ENCODE data around the gene RASGRP2. TPM values are rescaled to one million over a fixed set of nuclear protein-coding genes. Genes with fewer than 3 reads are reported as not detected.

Gene RASGRP2
- total RNA-seq, 1 experiment from 2014 or later, result not detected

DNA sequence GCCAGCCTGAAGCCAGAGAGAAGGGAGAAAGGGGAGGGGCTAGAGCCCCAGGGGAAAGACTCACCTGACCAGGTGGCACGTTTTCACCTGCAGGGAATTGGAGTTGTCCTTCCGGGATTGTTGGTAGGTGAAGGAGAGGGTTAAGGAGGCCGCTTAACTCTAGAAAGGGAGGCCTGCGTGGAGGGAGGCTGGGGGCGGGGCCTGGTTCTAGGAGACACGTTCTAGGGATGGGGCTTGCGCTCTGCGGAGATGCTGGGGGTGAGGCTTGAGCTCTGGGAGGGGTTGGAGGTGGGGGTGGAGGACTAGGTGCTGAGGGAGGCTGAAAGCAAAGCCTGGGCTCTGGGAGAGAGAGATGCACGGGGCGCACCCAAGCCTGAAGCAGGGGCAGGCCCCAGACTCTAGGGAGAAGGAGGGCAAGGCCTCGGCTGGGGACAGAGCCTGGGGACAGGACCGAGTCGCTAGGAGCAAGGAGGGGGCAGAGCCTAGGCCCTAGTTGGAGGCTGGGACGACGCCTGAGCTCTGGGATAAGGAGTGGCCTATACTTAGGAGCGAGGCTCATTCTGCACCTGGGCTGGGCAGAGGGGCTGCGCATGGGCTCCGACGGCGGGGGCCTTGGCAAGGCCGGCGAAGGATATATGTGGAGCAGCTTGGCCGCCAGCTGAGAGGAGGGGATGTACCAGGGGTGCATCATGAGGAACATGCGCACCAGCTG, 2.4 kb downstream of the RASGRP2 start:
- Mint-ChIP-seq H3K27ac (ENCODE audit: low read depth, unreplicated experiment) (no peak overlapping the region), H3K9me3 (ENCODE audit: unreplicated experiment) (no peaks in the 10 kb centered on the region), H3K36me3 (ENCODE audit: insufficient read depth, unreplicated experiment) (no peaks in the 10 kb centered on the region), H3K27me3 (ENCODE audit: insufficient read depth, unreplicated experiment) (peaks cover 65% of the 10 kb centered on the region), H3K4me1 (ENCODE audit: insufficient read depth, unreplicated experiment) (peaks cover 8% of the 10 kb centered on the region), H3K4me3 (ENCODE audit: unreplicated experiment) (no peak overlapping the region)
- no peak for TF ChIP-seq CTCF (IDR thresholded peaks at IDR 0.05; ENCODE audit: unreplicated experiment)
- ChIA-PET POLR2A (no interaction called here), CTCF (interaction anchor here (0.5 to 3.6 kb wide), 11 partner anchors 8 to 948 kb away, joined by 3 to 20 read pairs (median 4); partner anchors contain the start of gene PYGM)
- intact Hi-C loops (cut with micrococcal nuclease), result no loop called here
- no peak for DNase-seq (ENCODE audit: unreplicated experiment)
- no TSS peak for BruUV-seq (replicated peaks)

DNA sequence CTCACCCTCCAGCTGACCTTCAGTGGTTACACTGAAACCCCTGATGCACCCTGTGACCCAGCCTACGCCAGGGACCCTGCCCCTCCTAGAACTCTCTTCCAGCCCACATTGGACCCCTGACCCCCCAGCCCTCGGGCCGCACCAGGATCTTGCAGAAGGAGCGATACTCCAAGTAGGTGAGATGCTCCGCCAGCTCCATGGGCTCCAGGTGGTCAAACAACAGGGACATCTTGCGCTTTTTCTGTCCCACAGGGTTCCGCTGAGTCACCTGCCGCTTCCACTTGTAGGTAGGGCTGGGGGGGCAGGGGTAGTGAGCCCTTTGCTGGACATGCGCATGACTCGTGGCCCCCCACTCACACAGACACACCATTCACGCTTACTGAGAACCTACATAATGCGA, 4.1 kb downstream of the RASGRP2 start:
- DNase-seq (ENCODE audit: unreplicated experiment), result no peak
- BruUV-seq (replicated peaks), result no TSS peak
- Mint-ChIP-seq H3K27me3 (ENCODE audit: insufficient read depth, unreplicated experiment) (peaks cover 81% of the 10 kb centered on the region), H3K36me3 (ENCODE audit: insufficient read depth, unreplicated experiment) (no peaks in the 10 kb centered on the region), H3K9me3 (ENCODE audit: unreplicated experiment) (no peaks in the 10 kb centered on the region), H3K4me1 (ENCODE audit: insufficient read depth, unreplicated experiment) (peaks cover 8% of the 10 kb centered on the region), H3K27ac (ENCODE audit: low read depth, unreplicated experiment) (no peak overlapping the region), H3K4me3 (ENCODE audit: unreplicated experiment) (no peak overlapping the region)
- intact Hi-C loops (cut with micrococcal nuclease), result no loop called here
- TF ChIP-seq CTCF (IDR thresholded peaks at IDR 0.05; ENCODE audit: unreplicated experiment), result no peak
- ChIA-PET CTCF (interaction anchor here (0.7 to 1.7 kb wide), 3 partner anchors 52 to 292 kb away, joined by 3 to 6 read pairs (median 5); no protein-coding TSS in a partner anchor), POLR2A (interaction anchor here (0.7 kb wide), 1 partner anchor 36 kb away, joined by 3 read pairs; no protein-coding TSS in a partner anchor)

- no peak overlapping the region for H3K27ac Mint-ChIP-seq (ENCODE audit: low read depth, unreplicated experiment)
- peaks cover 59% of the 10 kb centered on the region for H3K27me3 Mint-ChIP-seq (ENCODE audit: insufficient read depth, unreplicated experiment)
- H3K4me3 Mint-ChIP-seq (ENCODE audit: unreplicated experiment), result no peak overlapping the region
- H3K36me3 Mint-ChIP-seq (ENCODE audit: insufficient read depth, unreplicated experiment), result no peaks in the 10 kb centered on the region
- no peaks in the 10 kb centered on the region for H3K4me1 Mint-ChIP-seq (ENCODE audit: insufficient read depth, unreplicated experiment)
- H3K9me3 Mint-ChIP-seq (ENCODE audit: unreplicated experiment), result no peaks in the 10 kb centered on the region
- ChIA-PET POLR2A (no interaction called here), CTCF (interaction anchor here (0.5 to 2.9 kb wide), 8 partner anchors 7 to 288 kb away, joined by 3 to 9 read pairs (median 3); partner anchors contain the start of gene RASGRP2)
- no peak for DNase-seq (ENCODE audit: unreplicated experiment)
- no TSS peak for BruUV-seq (replicated peaks)
- TF ChIP-seq CTCF (IDR thresholded peaks at IDR 0.05; ENCODE audit: unreplicated experiment), result no peak
- intact Hi-C loops (cut with micrococcal nuclease), result no loop called here
These were observed 7.3 kb downstream of the RASGRP2 start for GRCh38 chr11:64736654-64737053.

DNA sequence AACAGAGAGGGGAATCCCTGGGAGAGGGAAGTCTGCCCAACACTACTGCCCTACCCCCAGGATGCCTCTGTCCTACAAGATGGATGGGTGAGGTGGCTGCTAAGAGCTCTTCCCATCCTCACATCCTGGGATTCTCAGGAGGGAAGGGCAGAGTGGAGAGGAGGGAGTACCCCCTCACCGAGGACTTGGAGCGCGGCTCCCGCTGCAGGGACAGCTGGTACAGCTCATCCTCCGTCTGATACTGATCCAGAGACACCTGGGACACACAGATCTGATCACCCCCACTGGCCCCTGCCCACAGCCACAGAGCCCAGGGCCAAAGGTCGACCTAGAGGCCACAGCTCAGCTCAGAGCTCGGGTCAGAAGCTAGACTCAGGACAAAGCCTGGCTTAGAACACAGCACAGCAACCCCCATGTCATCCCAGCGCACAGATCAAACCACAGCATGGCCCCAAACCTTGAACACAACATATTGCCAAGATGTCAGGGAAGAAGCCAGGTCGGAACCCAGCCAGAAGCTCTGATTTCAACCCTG, 8.2 kb downstream of the RASGRP2 start:
- no peak for DNase-seq (ENCODE audit: unreplicated experiment)
- Mint-ChIP-seq H3K9me3 (ENCODE audit: unreplicated experiment) (no peaks in the 10 kb centered on the region), H3K4me1 (ENCODE audit: insufficient read depth, unreplicated experiment) (no peaks in the 10 kb centered on the region), H3K36me3 (ENCODE audit: insufficient read depth, unreplicated experiment) (no peaks in the 10 kb centered on the region), H3K27ac (ENCODE audit: low read depth, unreplicated experiment) (no peak overlapping the region), H3K27me3 (ENCODE audit: insufficient read depth, unreplicated experiment) (peaks cover 56% of the 10 kb centered on the region), H3K4me3 (ENCODE audit: unreplicated experiment) (no peak overlapping the region)
- intact Hi-C loops (cut with micrococcal nuclease), result no loop called here
- POLR2A ChIA-PET, result no interaction called here
- no peak for TF ChIP-seq CTCF (IDR thresholded peaks at IDR 0.05; ENCODE audit: unreplicated experiment)
- CTCF ChIA-PET, result interaction anchor here (0.6 to 2.9 kb wide), 5 partner anchors 8 to 287 kb away, joined by 3 to 9 read pairs (median 4); partner anchors contain the start of gene RASGRP2
- no TSS peak for BruUV-seq (replicated peaks)

All from MCF 10A (cell line).